A549 (cell line): ENCODE data around the gene BMP15. TPM values are rescaled to one million over a fixed set of nuclear protein-coding genes. Genes with fewer than 3 reads are reported as not detected.
A peak's percentile ranks its signal among the peaks of the same experiment; 100 is the strongest.

Source experiments
- ATAC-seq, 2 experiments: fragments of 200-7000 bp in 1 of 2; fragments of >200 bp in 1 of 2; cut with Nextera tagmentation in 1 of 2; cut with Tn5 transposase in 1 of 2; 3 replicates each; pipeline versions ENCODE4 v1.8.0 to v1.9.1; 2018 to 2020; ENCODE audit warnings: mild to moderate bottlenecking in 1 of 2, moderate library complexity in 1 of 2
- CTCF ChIA-PET: fragments of 300-600 bp; sonication (Branson Sonifier 250); formaldehyde crosslinking; extraction: SDS; loops from one replicate; lab custom pipeline; 2021; ENCODE audit warnings: antibody characterized with exemption, inconsistent platforms; lab: Yijun Ruan, JAX
- POLR2A ChIA-PET: fragments of 350-600 bp; formaldehyde crosslinking; extraction: SDS; loops from one replicate; lab custom pipeline; 2021; ENCODE audit warnings: antibody characterized with exemption, inconsistent platforms; lab: Yijun Ruan, JAX
- DNase-seq, 2 experiments: peaks; one replicate each; pipeline versions ENCODE4 v3.0.0 to v3.0.0-alpha.2; 2011 to 2016; ENCODE audit warnings: low read depth in 1 of 2, low spot score in 1 of 2
- FAIRE-seq: peaks from 2 replicates; lab custom pipeline; 2011; peaks lifted over from hg19 to GRCh38; lab: Jason Lieb, UNC
- H3K27ac ChIP-seq, 2 experiments: fragments of >200 bp; sonication (Bioruptor Twin); formaldehyde crosslinking; 3 replicates each; pipeline ENCODE4 v1.5.1; 2016 to 2017
- H3K4me1 ChIP-seq: fragments of >200 bp; sonication (Bioruptor Twin); formaldehyde crosslinking; 3 replicates; pipeline ENCODE4 v1.6.1; 2016
- H3K4me2 ChIP-seq: fragments of >200 bp; sonication (Bioruptor Twin); formaldehyde crosslinking; 3 replicates; pipeline ENCODE4 v1.6.1; 2016
- H3K4me3 ChIP-seq: fragments of >200 bp; sonication (Bioruptor Twin); formaldehyde crosslinking; 3 replicates; pipeline ENCODE4 v1.5.1; 2016
- H3K9me3 ChIP-seq: fragments of >200 bp; sonication (Bioruptor Twin); formaldehyde crosslinking; 3 replicates; pipeline ENCODE4 v1.6.1; 2016
- BHLHE40 ChIP-seq: IDR thresholded peaks from 2 replicates; pipeline ENCODE4 v1.6.1; 2012; ENCODE audit warnings: low read depth, low read length, inconsistent platforms
- CEBPB ChIP-seq, 2 experiments: fragments of >200 bp in 1 of 2; sonication (Bioruptor Twin) in 1 of 2; formaldehyde crosslinking in 1 of 2; IDR thresholded peaks; 2 replicates each; pipeline ENCODE4 v1.6.1; 2012 to 2016
- GATA3 ChIP-seq: IDR thresholded peaks from 2 replicates; pipeline ENCODE4 v1.6.1; 2012; ENCODE audit warnings: borderline replicate concordance
- HDAC2 ChIP-seq: fragments of 200-600 bp; sonication (generic); IDR thresholded peaks from 2 replicates; pipeline ENCODE4 v1.6.1; 2016
- HEYL ChIP-seq: fragments of 250-450 bp; sonication (Bioruptor Pico); IDR thresholded peaks from 2 replicates; pipeline ENCODE4 v1.8.0; 2021; ENCODE audit warnings: mild to moderate bottlenecking, moderate library complexity
- JUNB ChIP-seq: fragments of >200 bp; sonication (Bioruptor Twin); formaldehyde crosslinking; IDR thresholded peaks from 2 replicates; pipeline ENCODE4 v1.6.1; 2016
- KDM1A ChIP-seq: fragments of 200-600 bp; sonication (generic); IDR thresholded peaks from 2 replicates; pipeline ENCODE4 v1.6.1; 2016; ENCODE audit warnings: low read depth, mild to moderate bottlenecking
- NPAS2 ChIP-seq: fragments of 250-450 bp; sonication (Bioruptor Pico); IDR thresholded peaks from 2 replicates; pipeline ENCODE4 v1.8.0; 2022; ENCODE audit warnings: mild to moderate bottlenecking, moderate library complexity, borderline replicate concordance
- POLR2A ChIP-seq: IDR thresholded peaks from 2 replicates; pipeline ENCODE4 v1.6.1; 2012; ENCODE audit warnings: mild to moderate bottlenecking, low read length
- RARB ChIP-seq: fragments of 250-450 bp; sonication (Bioruptor Pico); IDR thresholded peaks from 2 replicates; pipeline ENCODE4 v1.8.0; 2021; ENCODE audit warnings: mild to moderate bottlenecking, moderate library complexity
- SMC3 ChIP-seq: fragments of >200 bp; sonication (Bioruptor Twin); formaldehyde crosslinking; IDR thresholded peaks from 3 replicates; pipeline ENCODE4 v1.6.1; 2018; ENCODE audit warnings: inconsistent platforms
- TFCP2L1 ChIP-seq: fragments of 250-450 bp; sonication (Bioruptor Pico); IDR thresholded peaks from 2 replicates; pipeline ENCODE4 v1.5.0; 2021; ENCODE audit warnings: mild to moderate bottlenecking
- TP53 ChIP-seq: fragments of 250-450 bp; sonication (Bioruptor Pico); IDR thresholded peaks from 2 replicates; pipeline ENCODE4 v1.5.0; 2021; ENCODE audit warnings: mild to moderate bottlenecking, moderate library complexity
- ZNF302 ChIP-seq: fragments of 250-450 bp; sonication (Bioruptor Pico); IDR thresholded peaks from 2 replicates; pipeline ENCODE4 v1.9.0; 2021; ENCODE audit warnings: inconsistent platforms, mild to moderate bottlenecking, moderate library complexity
- ZSCAN20 ChIP-seq: fragments of 250-450 bp; sonication (Bioruptor Pico); IDR thresholded peaks from 2 replicates; pipeline ENCODE4 v1.8.0; 2022; ENCODE audit warnings: mild to moderate bottlenecking, moderate library complexity
- WGBS: methylation state at CpG from one replicate; pipeline ENCODE4 v1.1.6; 2017; ENCODE audit errors: missing lambda C conversion rate; 5-methylcytosine and 5-hydroxymethylcytosine counted together
- polyA plus RNA-seq, 4 experiments: library from polyadenylated mRNA; depleted of rRNA in 3 of 4; stranded (reverse); fragments of >200 nt; fragmentation: RNase III in 1 of 4; extraction: RNeasy Plus Mini Kit Qiagen cat#74134 plus additional on column Dnase treatment in 1 of 4; gene quantifications; 2 replicates in 3 of 4; 3 replicates in 1 of 4; pipeline ENCODE4 v1.2.3, GENCODE V29; 2011 to 2017
- TF ChIP-seq, protein P1 (sequence below): IDR thresholded peaks from 2 replicates; pipeline ENCODE4 v1.6.1; 2012
- TF ChIP-seq, protein P2 (sequence below): fragments of >200 bp; sonication (Bioruptor Twin); formaldehyde crosslinking; IDR thresholded peaks from 3 replicates; pipeline ENCODE4 v1.5.1; 2016
- TF ChIP-seq, protein P3 (sequence below): fragments of 450-650 bp; IDR thresholded peaks from 2 replicates; pipeline ENCODE4 v1.6.1; 2014; ENCODE audit warnings: antibody characterized with exemption
- TF ChIP-seq, protein P4 (sequence below): fragments of >200 bp; sonication (Bioruptor Twin); formaldehyde crosslinking; IDR thresholded peaks from 2 replicates; pipeline ENCODE4 v1.6.1; 2016
- TF ChIP-seq, protein P5 (sequence below): fragments of 250-450 bp; sonication (Bioruptor Pico); IDR thresholded peaks from 2 replicates; pipeline ENCODE4 v1.5.0; 2021; ENCODE audit warnings: mild to moderate bottlenecking, moderate library complexity, borderline replicate concordance

BMP15 gene
- polyA plus RNA-seq, 2 of the 4 experiments (the other 2 are of a cell fraction), result not detected

DNA sequence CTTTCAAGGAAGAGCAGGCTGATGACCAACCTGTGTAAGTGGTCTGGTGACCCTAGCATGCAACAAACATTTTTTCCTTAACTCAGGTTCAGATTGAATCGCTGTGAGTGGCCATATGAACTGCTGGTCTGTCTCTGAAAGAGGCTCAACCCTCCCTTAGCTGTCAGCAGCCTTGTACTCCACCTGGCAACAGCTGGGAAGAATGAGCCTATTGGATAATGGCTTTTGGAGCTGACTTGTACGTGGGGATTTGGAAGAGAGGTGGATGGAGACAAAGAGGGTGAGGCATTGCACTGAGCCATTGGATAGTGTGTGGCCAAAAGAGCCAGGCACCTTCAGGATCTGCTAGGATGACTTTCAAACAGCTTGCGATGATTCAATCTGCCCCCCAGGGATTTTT lies 35.7 kb upstream of the BMP15 start:
- H3K4me1 ChIP-seq, result no peaks in the 10 kb centered on the region
- no peak overlapping the region for H3K4me2 ChIP-seq
- 0% methylated on average over 2 of the region's 3 CpGs for WGBS
- DNase-seq (no peak), ATAC-seq (no peak), FAIRE-seq (no peak)
- no peaks in the 10 kb centered on the region for H3K9me3 ChIP-seq
- H3K4me3 ChIP-seq, result no peak overlapping the region
- TF ChIP-seq NPAS2 (CRISPR knock-in tag) (no peak), SMC3 (no peak), ZNF302 (CRISPR knock-in tag) (no peak), GATA3 (no peak), ZSCAN20 (CRISPR knock-in tag) (no peak), TFCP2L1 (CRISPR knock-in tag) (no peak), TP53 (CRISPR knock-in tag) (no peak), RARB (CRISPR knock-in tag) (no peak), POLR2A (no peak)
- TF ChIP-seq, protein P1, sequence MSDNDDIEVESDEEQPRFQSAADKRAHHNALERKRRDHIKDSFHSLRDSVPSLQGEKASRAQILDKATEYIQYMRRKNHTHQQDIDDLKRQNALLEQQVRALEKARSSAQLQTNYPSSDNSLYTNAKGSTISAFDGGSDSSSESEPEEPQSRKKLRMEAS, result no peak
- TF ChIP-seq, protein P2, sequence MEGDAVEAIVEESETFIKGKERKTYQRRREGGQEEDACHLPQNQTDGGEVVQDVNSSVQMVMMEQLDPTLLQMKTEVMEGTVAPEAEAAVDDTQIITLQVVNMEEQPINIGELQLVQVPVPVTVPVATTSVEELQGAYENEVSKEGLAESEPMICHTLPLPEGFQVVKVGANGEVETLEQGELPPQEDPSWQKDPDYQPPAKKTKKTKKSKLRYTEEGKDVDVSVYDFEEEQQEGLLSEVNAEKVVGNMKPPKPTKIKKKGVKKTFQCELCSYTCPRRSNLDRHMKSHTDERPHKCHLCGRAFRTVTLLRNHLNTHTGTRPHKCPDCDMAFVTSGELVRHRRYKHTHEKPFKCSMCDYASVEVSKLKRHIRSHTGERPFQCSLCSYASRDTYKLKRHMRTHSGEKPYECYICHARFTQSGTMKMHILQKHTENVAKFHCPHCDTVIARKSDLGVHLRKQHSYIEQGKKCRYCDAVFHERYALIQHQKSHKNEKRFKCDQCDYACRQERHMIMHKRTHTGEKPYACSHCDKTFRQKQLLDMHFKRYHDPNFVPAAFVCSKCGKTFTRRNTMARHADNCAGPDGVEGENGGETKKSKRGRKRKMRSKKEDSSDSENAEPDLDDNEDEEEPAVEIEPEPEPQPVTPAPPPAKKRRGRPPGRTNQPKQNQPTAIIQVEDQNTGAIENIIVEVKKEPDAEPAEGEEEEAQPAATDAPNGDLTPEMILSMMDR, result no peak
- TF ChIP-seq, protein P3, sequence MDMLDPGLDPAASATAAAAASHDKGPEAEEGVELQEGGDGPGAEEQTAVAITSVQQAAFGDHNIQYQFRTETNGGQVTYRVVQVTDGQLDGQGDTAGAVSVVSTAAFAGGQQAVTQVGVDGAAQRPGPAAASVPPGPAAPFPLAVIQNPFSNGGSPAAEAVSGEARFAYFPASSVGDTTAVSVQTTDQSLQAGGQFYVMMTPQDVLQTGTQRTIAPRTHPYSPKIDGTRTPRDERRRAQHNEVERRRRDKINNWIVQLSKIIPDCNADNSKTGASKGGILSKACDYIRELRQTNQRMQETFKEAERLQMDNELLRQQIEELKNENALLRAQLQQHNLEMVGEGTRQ, result no peak
- ChIA-PET CTCF (no interaction called here), POLR2A (no interaction called here)
- no peak overlapping the region for H3K27ac ChIP-seq

DNA sequence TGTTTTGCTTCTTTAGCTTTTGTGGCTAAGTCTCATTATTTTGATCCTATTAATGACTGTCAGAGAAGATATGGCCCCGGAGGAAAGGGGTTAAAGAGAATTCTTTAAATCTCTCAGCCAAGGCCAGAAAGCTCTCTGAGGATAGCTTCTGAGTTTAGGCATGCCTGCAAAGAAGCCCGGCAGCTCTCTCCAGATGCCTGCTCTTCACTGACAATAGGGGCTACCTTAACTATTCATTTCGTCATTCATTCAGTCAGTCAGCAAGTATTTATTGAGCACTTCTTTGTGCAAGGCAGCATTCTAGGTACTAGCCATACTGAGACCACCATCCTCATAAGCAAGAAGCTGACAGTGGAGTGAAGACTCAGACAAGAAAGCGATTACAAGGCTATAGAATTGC lies 34.0 kb upstream of the BMP15 start:
- ATAC-seq (no peak), FAIRE-seq (no peak)
- no peak overlapping the region for H3K27ac ChIP-seq
- no peaks in the 10 kb centered on the region for H3K9me3 ChIP-seq
- TF ChIP-seq, protein P4, sequence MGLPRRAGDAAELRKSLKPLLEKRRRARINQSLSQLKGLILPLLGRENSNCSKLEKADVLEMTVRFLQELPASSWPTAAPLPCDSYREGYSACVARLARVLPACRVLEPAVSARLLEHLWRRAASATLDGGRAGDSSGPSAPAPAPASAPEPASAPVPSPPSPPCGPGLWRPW, result no peak
- no peak for TF ChIP-seq KDM1A
- TF ChIP-seq CEBPB (IDR thresholded peaks at IDR 0.05), result no peak
- TF ChIP-seq SMC3, result no peak
- TF ChIP-seq, protein P5, sequence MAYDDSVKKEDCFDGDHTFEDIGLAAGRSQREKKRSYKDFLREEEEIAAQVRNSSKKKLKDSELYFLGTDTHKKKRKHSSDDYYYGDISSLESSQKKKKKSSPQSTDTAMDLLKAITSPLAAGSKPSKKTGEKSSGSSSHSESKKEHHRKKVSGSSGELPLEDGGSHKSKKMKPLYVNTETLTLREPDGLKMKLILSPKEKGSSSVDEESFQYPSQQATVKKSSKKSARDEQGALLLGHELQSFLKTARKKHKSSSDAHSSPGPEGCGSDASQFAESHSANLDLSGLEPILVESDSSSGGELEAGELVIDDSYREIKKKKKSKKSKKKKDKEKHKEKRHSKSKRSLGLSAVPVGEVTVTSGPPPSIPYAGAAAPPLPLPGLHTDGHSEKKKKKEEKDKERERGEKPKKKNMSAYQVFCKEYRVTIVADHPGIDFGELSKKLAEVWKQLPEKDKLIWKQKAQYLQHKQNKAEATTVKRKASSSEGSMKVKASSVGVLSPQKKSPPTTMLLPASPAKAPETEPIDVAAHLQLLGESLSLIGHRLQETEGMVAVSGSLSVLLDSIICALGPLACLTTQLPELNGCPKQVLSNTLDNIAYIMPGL (CRISPR knock-in tag), result no peak
- TF ChIP-seq HDAC2, result no peak
- TF ChIP-seq, all 56 proteins: peak for 0
- Histone ChIP-seq H3K4me2 (no peak overlapping the region), H3K4me1 (no peaks in the 10 kb centered on the region), H3K4me3 (no peak overlapping the region)
- ChIA-PET CTCF (interaction anchor here (1.0 kb wide), 1 partner anchor 12 kb away, joined by 3 read pairs; no protein-coding TSS in a partner anchor), POLR2A (no interaction called here)
- DNase-seq, result no peak
- 25% methylated on average over 4 of the region's 4 CpGs for WGBS

DNA sequence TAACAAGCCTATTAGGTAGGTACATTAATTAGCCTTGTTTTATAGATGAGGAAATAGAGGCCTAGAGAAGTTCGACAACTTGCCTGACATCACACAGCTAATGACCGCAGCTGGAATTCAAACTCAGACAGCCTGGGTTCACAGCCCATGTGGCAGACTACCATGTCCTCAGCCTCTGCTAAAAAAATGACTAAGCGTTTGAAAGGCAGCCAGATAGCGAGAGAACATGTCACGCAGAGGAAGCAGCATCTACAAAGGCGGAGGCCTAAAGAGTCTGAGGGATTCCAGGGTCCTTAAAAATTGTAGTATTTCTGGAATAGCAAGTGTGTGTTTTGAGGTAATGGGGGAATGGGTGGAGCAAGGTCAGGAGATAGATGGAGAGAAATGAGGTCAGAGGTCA lies 33.2 kb upstream of the BMP15 start:
- Histone ChIP-seq H3K4me1 (no peaks in the 10 kb centered on the region), H3K4me3 (no peak overlapping the region), H3K27ac (no peak overlapping the region), H3K4me2 (no peak overlapping the region), H3K9me3 (no peaks in the 10 kb centered on the region)
- ATAC-seq (no peak), DNase-seq (no peak), FAIRE-seq (peak; percentile 49)
- POLR2A ChIA-PET, result no interaction called here
- no peak for TF ChIP-seq BHLHE40
- no peak for TF ChIP-seq JUNB
- no peak for TF ChIP-seq ZNF302 (CRISPR knock-in tag)
- no peak for TF ChIP-seq CEBPB (IDR thresholded peaks at IDR 0.05)
- no peak for TF ChIP-seq HEYL (CRISPR knock-in tag)
- TF ChIP-seq SMC3, result no peak
- CTCF ChIA-PET, result no interaction called here
- 26% methylated on average over 6 of the region's 6 CpGs for WGBS
